ENCODE results near the gene KDM3A.

Gene KDM3A, protein sequence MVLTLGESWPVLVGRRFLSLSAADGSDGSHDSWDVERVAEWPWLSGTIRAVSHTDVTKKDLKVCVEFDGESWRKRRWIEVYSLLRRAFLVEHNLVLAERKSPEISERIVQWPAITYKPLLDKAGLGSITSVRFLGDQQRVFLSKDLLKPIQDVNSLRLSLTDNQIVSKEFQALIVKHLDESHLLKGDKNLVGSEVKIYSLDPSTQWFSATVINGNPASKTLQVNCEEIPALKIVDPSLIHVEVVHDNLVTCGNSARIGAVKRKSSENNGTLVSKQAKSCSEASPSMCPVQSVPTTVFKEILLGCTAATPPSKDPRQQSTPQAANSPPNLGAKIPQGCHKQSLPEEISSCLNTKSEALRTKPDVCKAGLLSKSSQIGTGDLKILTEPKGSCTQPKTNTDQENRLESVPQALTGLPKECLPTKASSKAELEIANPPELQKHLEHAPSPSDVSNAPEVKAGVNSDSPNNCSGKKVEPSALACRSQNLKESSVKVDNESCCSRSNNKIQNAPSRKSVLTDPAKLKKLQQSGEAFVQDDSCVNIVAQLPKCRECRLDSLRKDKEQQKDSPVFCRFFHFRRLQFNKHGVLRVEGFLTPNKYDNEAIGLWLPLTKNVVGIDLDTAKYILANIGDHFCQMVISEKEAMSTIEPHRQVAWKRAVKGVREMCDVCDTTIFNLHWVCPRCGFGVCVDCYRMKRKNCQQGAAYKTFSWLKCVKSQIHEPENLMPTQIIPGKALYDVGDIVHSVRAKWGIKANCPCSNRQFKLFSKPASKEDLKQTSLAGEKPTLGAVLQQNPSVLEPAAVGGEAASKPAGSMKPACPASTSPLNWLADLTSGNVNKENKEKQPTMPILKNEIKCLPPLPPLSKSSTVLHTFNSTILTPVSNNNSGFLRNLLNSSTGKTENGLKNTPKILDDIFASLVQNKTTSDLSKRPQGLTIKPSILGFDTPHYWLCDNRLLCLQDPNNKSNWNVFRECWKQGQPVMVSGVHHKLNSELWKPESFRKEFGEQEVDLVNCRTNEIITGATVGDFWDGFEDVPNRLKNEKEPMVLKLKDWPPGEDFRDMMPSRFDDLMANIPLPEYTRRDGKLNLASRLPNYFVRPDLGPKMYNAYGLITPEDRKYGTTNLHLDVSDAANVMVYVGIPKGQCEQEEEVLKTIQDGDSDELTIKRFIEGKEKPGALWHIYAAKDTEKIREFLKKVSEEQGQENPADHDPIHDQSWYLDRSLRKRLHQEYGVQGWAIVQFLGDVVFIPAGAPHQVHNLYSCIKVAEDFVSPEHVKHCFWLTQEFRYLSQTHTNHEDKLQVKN (N-terminal part only)

DNA sequence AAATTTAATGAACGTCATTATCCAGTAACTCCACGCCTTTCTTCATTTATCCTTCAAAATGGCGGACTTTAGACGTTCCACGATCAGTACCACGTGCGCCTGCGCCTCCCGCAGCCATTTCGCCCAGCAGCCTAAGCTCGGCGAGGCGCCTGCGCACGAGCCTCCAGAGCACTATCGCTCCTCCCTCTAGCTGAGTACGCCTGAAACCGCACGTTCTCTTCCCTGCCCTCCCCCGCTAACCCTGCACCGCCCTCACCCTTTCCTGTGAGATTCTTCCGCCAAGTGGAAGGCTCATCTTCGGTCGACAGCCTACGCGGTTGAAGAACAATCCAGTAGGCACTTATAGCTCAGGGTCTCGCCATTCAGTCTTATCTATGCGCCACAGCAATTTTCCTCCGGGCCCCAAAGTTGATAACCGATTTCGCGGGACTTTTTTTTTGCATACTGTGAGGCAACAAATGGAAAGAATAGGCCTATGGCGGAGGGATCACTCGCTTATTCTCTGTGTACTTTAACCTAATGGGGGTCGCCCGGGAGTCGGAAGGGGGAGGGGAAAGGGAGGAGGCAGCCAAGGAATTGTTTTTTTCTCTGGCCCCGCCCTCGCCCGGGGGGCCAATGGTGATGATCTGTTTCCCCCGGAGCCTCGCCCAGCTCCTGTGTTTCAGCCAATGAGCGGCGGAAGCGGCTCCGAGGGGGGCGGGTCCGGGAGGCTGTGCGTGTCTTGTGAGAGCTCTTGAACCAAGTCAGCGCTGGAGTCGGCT, at the start of gene KDM3A:
Gene KDM3A (plus strand): TSS at position 741 of the 761 bp plus-strand sequence. CDS start 677 bp downstream, outside the sequence.
- DNase-seq, result peak; percentile 97 to 98

GRCh38 chr2:86392873-86393518, 48.2 kb upstream of the KDM3A start:
- no peak for DNase-seq

GRCh38 chr2:86393521-86394491, 47.4 kb upstream of the KDM3A start:
- no peak for DNase-seq

DNA sequence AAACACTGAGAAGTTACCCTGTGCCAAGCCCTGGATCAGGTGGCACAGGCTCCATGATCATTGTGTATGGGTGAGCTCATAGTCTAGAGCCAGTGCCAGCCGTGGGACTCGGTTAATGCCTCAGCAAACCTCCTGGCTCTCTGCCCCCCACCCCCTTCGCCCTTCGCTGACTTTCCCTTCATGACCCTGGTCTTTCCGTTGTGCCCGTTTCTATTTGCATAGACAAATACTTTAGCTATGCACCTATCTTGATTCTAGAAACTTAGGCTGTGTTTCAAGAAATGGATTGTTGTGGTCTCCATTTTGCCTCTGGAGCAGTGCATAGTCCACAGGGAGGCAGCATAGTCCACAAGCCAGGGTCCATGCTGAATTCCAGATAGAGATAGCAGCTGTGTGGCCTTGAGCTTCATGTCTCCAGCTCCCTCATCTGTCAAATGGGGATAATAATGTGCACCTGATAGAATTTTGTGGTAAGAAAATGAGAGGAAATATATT, 44.8 kb upstream of the KDM3A start:
- DNase-seq, result peak; percentile 52 to 68

GRCh38 chr2:86397986-86398385, 43.2 kb upstream of the KDM3A start:
- DNase-seq, result no peak

- no peak for DNase-seq
Observed at GRCh38 chr2:86398500-86399474, 42.4 kb upstream of the KDM3A start.

- DNase-seq, result no peak
Observed at GRCh38 chr2:86400321-86400720, 40.9 kb upstream of the KDM3A start.

- no peak for DNase-seq
Observed at GRCh38 chr2:86410581-86410980, 30.6 kb upstream of the KDM3A start.

GRCh38 chr2:86411396-86411795, 29.8 kb upstream of the KDM3A start:
- no peak for DNase-seq

DNA sequence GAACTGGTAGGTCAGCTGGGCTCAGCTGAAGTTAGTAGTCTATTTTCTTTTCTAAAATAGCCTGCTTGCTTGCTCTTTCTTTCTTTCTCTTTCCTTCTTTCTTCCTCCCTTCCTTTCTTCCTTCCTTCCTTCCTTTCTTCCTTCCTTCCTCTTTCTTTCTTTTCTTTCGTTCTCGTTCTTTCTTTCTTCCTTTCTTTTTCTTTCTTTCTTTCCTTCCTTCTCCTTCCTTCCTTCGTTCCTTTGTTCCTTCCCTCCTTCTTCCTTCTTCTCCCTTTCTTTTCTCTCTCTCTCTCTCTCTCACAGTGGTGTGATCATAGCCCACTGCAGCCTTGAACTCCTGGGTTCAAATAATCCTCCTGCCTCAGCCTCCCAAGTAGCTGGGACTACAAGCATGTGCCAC, 29.2 kb upstream of the KDM3A start:
- DNase-seq, result no peak

DNA sequence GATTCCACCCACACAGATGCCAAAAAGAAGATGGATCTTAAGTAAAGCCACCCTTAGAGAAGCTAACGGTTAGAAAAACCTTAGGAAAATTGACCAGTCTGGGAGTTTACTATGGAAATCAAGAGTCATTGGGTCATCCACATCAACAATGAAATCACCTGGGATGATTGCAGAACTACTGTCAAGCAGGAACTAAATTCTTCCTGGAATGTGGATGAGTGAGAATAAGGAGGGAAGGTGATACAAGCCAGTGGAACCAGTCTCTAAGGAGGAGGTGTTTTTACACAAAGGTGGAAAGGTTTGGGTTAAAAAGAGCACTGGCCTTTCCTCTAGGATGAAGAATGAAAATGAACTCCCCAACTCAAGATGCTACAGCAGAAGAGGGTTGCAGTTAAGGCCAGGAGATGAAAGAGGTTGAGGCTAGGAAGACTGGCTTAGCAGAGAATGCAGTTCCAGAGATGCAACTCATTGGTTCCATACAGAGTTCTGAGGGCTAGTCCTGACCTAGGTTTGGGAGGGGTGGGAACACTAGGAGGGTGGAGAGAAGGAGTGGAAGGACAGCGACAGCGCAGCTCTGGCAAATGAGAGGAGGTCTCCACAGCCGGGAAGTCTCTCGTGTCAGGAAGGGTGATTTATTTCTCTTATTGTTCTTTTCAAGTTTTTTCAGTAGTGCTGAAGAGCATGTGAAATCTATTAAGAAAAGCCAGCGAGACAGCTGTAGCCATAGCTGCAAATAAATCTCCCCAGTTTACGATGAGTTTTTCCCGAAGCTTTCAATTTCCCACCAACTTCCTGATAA, 27.7 kb upstream of the KDM3A start:
- DNase-seq, result no peak

DNA sequence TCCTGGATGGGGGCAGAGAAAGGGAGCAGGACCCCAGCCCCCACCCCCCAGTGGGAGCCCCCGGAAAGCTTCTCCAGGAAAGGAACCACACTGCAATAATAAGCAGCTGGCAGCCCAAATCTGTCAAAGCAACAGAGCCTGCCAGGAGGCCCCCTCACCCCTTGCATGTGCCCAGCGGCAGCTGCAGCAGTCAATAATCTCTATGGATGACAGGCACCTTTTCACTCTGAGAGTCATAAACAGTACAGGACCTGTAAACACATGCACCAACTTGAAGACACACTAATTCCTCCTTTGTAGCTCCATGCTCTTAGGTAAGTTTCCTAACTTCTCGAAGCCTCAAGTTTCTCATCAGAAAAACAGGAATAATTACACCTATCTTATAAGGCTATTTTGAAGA, 26.2 kb upstream of the KDM3A start:
- DNase-seq, result no peak

DNA sequence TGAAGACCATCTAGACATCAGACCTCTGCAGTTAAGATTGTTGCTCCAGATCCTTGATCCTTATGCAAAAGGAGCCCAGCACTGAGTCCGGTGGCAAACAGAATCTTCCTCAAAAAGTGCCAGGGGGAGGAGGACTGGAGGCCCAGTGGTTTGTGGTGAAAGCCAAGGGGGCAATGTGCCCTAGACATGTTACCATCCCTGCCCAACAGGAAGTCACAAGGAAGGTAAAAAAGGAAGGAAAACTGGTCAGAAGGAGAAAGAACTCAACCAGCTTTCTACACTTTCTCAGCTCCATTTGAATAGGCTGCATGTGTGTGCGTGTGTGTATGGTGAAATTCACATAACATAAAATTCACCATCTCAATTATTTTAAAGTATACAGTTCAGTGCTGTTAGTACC, 25.0 kb upstream of the KDM3A start:
- no peak for DNase-seq

DNA sequence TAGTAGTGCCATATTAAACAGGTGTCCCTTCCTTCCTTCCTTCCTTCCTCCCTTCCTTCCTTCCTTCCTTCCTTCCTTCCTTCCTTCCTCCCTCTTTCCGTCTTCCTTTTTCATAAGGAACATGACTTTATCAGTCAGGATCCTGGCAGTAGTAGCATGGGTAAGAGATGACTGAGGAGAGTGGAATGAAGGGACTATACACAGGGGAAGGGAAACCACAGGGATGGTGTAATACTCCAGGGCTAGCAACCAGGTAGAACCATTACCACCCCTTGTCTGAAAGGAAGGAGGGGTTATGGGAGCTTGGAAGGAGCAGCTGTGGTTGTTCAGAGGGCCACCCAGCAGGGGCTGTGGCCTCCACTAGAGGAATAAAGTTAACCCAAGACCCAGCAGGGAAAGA, 23.2 kb upstream of the KDM3A start:
- no peak for DNase-seq

DNA sequence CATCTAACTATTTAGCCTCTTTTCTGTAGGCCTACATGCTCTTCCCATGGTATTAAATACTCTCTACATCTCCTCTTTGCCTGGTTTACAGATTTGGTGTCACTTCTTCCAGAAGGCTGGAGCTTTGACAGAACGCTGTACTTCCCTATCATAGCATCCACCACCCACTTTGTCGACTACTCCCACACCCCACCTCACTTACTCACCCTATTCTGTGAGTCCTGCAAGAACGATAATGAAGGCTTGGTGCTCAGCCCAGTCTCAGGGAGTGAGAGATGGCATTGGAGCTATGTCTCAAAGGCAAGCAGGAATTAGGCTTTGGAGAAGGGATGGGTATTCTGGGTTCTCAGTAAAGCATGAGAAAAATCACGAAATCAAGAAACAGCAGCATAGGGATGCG, 20.3 kb upstream of the KDM3A start:
- DNase-seq, result no peak

GRCh38 chr2:86426271-86426670, 14.9 kb upstream of the KDM3A start:
- DNase-seq, result no peak

GRCh38 chr2:86429335-86429734, 11.8 kb upstream of the KDM3A start:
- no peak for DNase-seq

DNA sequence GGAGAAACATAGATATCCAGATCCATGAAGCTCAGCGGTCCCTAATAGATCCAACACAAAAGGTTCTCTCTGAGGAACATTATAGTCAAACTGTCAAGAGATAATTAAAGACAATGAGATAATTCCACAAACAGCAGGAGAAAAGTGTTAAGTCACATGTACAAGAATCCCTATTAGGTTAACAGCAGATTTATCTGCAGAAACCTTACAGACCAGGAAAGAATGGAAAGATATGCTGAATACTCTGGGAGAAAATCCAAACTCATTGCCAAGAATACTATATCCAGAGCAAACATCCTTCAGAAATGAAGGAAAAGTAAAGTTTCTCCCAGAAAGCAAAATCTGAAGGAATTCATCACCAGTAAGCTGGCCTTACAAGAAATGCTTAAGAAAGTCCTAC, 10.8 kb upstream of the KDM3A start:
- no peak for DNase-seq

Measured in NCI-H446 (cell line).